ENCODE measurements around the gene SH3BP1. TPM values are rescaled to one million over a fixed set of nuclear protein-coding genes. Genes with fewer than 3 reads are reported as not detected.

The SH3BP1 gene
- total and polyA plus RNA-seq, 2 donors (not counting 1 experiment from before 2014, with no cell fraction given), result 2.9 to 3.1 TPM

DNA sequence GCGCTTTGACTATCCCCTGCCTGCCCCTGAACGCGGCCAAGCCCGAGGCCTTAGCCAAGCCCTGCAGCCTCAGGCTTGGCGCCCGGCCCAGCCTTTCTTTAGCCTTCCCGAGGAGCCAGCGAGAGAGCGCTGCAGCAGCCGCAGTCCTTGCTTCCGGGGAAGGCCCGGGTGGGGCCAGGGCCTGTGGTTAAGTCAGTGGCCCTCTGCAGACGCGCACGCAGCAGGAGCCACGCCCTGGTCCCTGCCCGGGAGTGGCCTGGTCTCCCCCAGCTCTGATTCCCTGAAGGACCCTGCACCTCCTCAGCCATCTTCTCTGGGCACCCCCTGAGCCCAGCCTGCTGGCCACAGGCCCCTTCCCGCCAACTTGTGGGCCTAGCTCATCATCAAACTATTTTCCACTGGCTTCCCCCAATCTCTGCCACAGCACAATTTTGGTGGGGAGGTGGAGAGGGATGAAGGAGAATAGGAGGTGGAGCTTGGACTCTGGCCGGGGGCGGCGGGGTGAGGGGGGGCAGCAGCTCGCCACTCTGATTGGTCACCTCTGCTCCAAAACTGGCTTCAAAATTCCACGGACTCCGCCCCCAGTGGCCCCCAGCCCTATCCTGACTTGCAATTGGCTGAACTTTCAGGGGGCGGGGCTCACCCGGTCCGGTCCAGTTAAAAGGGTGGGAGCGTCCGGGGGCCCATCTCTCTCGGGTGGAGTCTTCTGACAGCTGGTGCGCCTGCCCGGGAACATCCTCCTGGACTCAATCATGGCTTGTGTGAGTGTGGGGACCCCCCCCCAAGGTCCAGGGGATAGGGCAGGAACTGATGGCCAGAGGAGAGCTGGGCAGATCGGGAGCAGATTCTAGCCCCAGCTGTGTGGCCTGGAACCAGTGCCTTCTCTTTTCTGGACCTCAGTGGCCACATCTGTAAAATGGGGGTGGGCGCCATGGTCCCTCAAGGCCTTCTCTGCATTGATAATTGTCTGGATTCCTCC is 35.8 kb downstream of the SH3BP1 start, which contains the start of gene LGALS1:
LGALS1 (plus strand) TSS at position 686 of the 979 bp plus-strand sequence; CDS start at position 753, 67 bp downstream.
- Histone ChIP-seq H4K20me1 (ENCODE audit: control insufficient read depth, extremely low read depth, insufficient read depth, low read length) (peaks cover 3% of the 10 kb centered on the region), H3K4me2 (ENCODE audit: extremely low read depth, insufficient read depth, low read length) (peak within 1 kb of the TSS; percentile 78), H2AFZ (ENCODE audit: low read length) (peak within 1 kb of the TSS; percentile 39)

DNA sequence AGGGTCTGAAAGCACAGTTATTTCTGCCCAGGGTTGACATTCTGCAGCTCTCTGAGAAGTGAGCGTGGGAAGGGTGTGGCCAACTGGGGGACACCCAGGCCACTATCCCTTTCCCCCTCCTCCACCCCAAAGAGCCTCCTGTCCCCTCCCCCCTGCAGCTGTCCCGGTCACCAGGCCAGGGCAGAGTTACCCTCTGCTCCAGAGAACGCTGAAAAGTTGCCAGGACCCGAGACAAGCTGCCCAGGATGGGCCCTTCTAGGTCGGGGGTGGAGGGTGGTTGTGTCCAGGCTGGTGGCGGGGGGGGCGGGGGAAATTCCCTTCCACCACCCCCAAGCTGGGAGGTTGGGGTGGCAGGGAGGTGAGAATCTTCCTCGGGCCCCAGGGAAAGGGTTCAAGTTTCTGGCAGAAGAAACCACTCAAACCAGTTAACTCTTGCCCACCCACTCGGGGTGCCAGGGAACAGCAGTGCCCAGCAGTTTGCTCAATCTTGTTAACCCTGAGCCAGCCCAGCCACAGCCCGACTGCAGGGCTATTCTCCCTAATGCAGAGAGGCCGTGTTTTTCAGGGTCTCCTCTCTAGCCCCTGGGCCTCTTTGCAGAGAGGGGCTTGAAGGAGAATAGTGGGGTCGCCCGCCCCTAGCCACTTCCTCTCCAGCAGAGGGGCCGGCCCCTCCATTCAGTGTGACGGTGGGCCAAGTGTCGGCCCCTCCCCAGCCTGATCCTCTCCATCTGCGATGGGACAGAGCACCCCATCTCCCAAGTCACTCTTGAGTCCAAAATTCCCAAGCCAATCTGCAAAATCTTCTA is 36.7 kb downstream of the SH3BP1 start:
- peak overlapping the region; percentile 69 for H3K4me2 ChIP-seq (ENCODE audit: extremely low read depth, insufficient read depth, low read length)
- no peaks in the 10 kb centered on the region for H3K27me3 ChIP-seq (ENCODE audit: control insufficient read depth, insufficient read depth, low read length)
- H4K20me1 ChIP-seq (ENCODE audit: control insufficient read depth, extremely low read depth, insufficient read depth, low read length), result peaks cover 3% of the 10 kb centered on the region
- H3K4me3 ChIP-seq (replicated peaks in 1 of 4; ENCODE audit: control extremely low read depth in 1 of 4, insufficient read depth in 1 of 4, low read depth in 3 of 4, low read length in 4 of 4), result peak overlapping the region; percentile 93 to 100 (median 98)
- peak overlapping the region; percentile 95 for H3K27ac ChIP-seq (ENCODE audit: insufficient read depth, low read length)
- peak overlapping the region; percentile 87 for H3K9ac ChIP-seq (ENCODE audit: insufficient read depth, low read length)
- H3K9me3 ChIP-seq (ENCODE audit: control insufficient read depth, insufficient read depth, low read depth, low read length), result no peaks in the 10 kb centered on the region
- H3K79me2 ChIP-seq (ENCODE audit: control insufficient read depth, insufficient read depth, low read length), result peaks cover 31% of the 10 kb centered on the region
- H3K4me1 ChIP-seq (ENCODE audit: control insufficient read depth, extremely low read depth, insufficient read depth, low read length), result peaks cover 10% of the 10 kb centered on the region
- peaks cover 17% of the 10 kb centered on the region for H3K36me3 ChIP-seq (ENCODE audit: control insufficient read depth, insufficient read depth, low read length)
- no peak overlapping the region for H2AFZ ChIP-seq (ENCODE audit: low read length)
- TF ChIP-seq EZH2 (IDR thresholded peaks at IDR 0.05; ENCODE audit: low read length, missing control alignments), result no peak
- TF ChIP-seq, protein P1, sequence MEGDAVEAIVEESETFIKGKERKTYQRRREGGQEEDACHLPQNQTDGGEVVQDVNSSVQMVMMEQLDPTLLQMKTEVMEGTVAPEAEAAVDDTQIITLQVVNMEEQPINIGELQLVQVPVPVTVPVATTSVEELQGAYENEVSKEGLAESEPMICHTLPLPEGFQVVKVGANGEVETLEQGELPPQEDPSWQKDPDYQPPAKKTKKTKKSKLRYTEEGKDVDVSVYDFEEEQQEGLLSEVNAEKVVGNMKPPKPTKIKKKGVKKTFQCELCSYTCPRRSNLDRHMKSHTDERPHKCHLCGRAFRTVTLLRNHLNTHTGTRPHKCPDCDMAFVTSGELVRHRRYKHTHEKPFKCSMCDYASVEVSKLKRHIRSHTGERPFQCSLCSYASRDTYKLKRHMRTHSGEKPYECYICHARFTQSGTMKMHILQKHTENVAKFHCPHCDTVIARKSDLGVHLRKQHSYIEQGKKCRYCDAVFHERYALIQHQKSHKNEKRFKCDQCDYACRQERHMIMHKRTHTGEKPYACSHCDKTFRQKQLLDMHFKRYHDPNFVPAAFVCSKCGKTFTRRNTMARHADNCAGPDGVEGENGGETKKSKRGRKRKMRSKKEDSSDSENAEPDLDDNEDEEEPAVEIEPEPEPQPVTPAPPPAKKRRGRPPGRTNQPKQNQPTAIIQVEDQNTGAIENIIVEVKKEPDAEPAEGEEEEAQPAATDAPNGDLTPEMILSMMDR (conservative IDR thresholded peaks at IDR 0.05 in 1 of 2, IDR thresholded peaks at IDR 0.05 in 1 of 2; ENCODE audit: low read depth in 1 of 2, low read length in 2 of 2), result no peak
- DNase-seq (ENCODE audit: low read depth in 2 of 2), result peak; percentile 25 to 58

More for the DNA sequence above, 35.8 kb downstream of the SH3BP1 start, which contains the start of gene LGALS1:
- Histone ChIP-seq H3K9ac (ENCODE audit: insufficient read depth, low read length) (peak within 1 kb of the TSS; percentile 87), H3K27ac (ENCODE audit: insufficient read depth, low read length) (peak within 1 kb of the TSS; percentile 95), H3K79me2 (ENCODE audit: control insufficient read depth, insufficient read depth, low read length) (peaks cover 31% of the 10 kb centered on the region), H3K4me1 (ENCODE audit: control insufficient read depth, extremely low read depth, insufficient read depth, low read length) (peaks cover 7% of the 10 kb centered on the region), H3K27me3 (ENCODE audit: control insufficient read depth, insufficient read depth, low read length) (no peaks in the 10 kb centered on the region), H3K36me3 (ENCODE audit: control insufficient read depth, insufficient read depth, low read length) (peaks cover 17% of the 10 kb centered on the region), H3K9me3 (ENCODE audit: control insufficient read depth, insufficient read depth, low read depth, low read length) (no peaks in the 10 kb centered on the region), H3K4me3 (replicated peaks in 1 of 4; ENCODE audit: control extremely low read depth in 1 of 4, insufficient read depth in 1 of 4, low read depth in 3 of 4, low read length in 4 of 4) (peak within 1 kb of the TSS; percentile 93 to 100 (median 98))
- TF ChIP-seq, protein P1 (conservative IDR thresholded peaks at IDR 0.05 in 1 of 2, IDR thresholded peaks at IDR 0.05 in 1 of 2; ENCODE audit: low read depth in 1 of 2, low read length in 2 of 2), result no peak
- TF ChIP-seq EZH2 (IDR thresholded peaks at IDR 0.05; ENCODE audit: low read length, missing control alignments), result no peak
- peak; percentile 98 to 99 for DNase-seq (ENCODE audit: low read depth in 2 of 2)
